ENCODE results near the gene CNGB1. TPM values are rescaled to one million over a fixed set of nuclear protein-coding genes. Genes with fewer than 3 reads are reported as not detected.

Gene CNGB1
- total RNA-seq, 1 donor from 2014 or later, result 0.91 TPM

- Mint-ChIP-seq H3K36me3 (ENCODE audit: unreplicated experiment) (no peaks in the 10 kb centered on the region), H3K9me3 (ENCODE audit: unreplicated experiment) (no peaks in the 10 kb centered on the region), H3K27me3 (ENCODE audit: unreplicated experiment) (peaks cover 2% of the 10 kb centered on the region), H3K4me1 (ENCODE audit: low read depth, unreplicated experiment) (peaks cover 7% of the 10 kb centered on the region), H3K4me3 (ENCODE audit: unreplicated experiment) (no peak overlapping the region), H3K27ac (ENCODE audit: unreplicated experiment) (no peak overlapping the region)
- TF ChIP-seq CTCF (IDR thresholded peaks at IDR 0.05; ENCODE audit: partially characterized antibody, unreplicated experiment), result no peak
- DNase-seq, result no peak
Measured at GRCh38 chr16:57916735-57917438, 54.0 kb downstream of the CNGB1 start.

- H3K4me3 Mint-ChIP-seq (ENCODE audit: unreplicated experiment), result no peak overlapping the region
- H3K9me3 Mint-ChIP-seq (ENCODE audit: unreplicated experiment), result no peaks in the 10 kb centered on the region
- peaks cover 5% of the 10 kb centered on the region for H3K27me3 Mint-ChIP-seq (ENCODE audit: unreplicated experiment)
- no peaks in the 10 kb centered on the region for H3K36me3 Mint-ChIP-seq (ENCODE audit: unreplicated experiment)
- DNase-seq, result no peak
- no peak overlapping the region for H3K27ac Mint-ChIP-seq (ENCODE audit: unreplicated experiment)
- TF ChIP-seq CTCF (IDR thresholded peaks at IDR 0.05; ENCODE audit: partially characterized antibody, unreplicated experiment), result no peak
- peaks cover 11% of the 10 kb centered on the region for H3K4me1 Mint-ChIP-seq (ENCODE audit: low read depth, unreplicated experiment)
Measured at GRCh38 chr16:57915811-57916488, 55.0 kb downstream of the CNGB1 start.

- no peak for TF ChIP-seq CTCF (IDR thresholded peaks at IDR 0.05; ENCODE audit: partially characterized antibody, unreplicated experiment)
- Mint-ChIP-seq H3K36me3 (ENCODE audit: unreplicated experiment) (no peaks in the 10 kb centered on the region), H3K27ac (ENCODE audit: unreplicated experiment) (no peak overlapping the region), H3K4me1 (ENCODE audit: low read depth, unreplicated experiment) (peaks cover 11% of the 10 kb centered on the region), H3K4me3 (ENCODE audit: unreplicated experiment) (no peak overlapping the region), H3K27me3 (ENCODE audit: unreplicated experiment) (peaks cover 5% of the 10 kb centered on the region), H3K9me3 (ENCODE audit: unreplicated experiment) (peaks cover 3% of the 10 kb centered on the region)
- DNase-seq, result no peak
Measured at GRCh38 chr16:57915267-57915666, 55.7 kb downstream of the CNGB1 start.

GRCh38 chr16:57914244-57915173 is 56.4 kb downstream of the CNGB1 start:
- Mint-ChIP-seq H3K36me3 (ENCODE audit: unreplicated experiment) (no peaks in the 10 kb centered on the region), H3K27me3 (ENCODE audit: unreplicated experiment) (peaks cover 5% of the 10 kb centered on the region), H3K9me3 (ENCODE audit: unreplicated experiment) (peaks cover 3% of the 10 kb centered on the region), H3K4me1 (ENCODE audit: low read depth, unreplicated experiment) (peaks cover 11% of the 10 kb centered on the region), H3K4me3 (ENCODE audit: unreplicated experiment) (no peak overlapping the region), H3K27ac (ENCODE audit: unreplicated experiment) (no peak overlapping the region)
- no peak for DNase-seq
- TF ChIP-seq CTCF (IDR thresholded peaks at IDR 0.05; ENCODE audit: partially characterized antibody, unreplicated experiment), result no peak

Data from glutamatergic neuron (in vitro differentiated cells).